ENCODE results near the gene WHRN.

DNA sequence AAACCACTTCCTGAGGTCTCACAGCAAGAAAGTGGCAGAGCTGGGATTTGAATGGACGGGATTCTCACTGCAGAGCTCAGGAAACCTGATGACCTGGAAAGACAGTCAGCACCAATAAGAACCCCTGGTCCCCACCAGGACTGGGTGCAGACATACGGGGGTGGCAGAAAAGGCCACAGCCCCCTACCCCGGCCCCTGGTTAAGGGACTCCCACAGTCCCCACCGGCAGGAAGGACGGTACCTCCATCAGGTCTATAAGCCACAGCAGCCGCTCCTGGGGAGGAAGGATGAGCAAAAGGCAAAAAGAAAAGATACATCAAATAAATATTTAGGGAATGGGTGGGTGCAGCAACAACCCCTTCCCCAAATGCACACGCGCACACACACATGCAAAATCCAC is 85.5 kb downstream of the WHRN start:
- TF ChIP-seq, protein P1, sequence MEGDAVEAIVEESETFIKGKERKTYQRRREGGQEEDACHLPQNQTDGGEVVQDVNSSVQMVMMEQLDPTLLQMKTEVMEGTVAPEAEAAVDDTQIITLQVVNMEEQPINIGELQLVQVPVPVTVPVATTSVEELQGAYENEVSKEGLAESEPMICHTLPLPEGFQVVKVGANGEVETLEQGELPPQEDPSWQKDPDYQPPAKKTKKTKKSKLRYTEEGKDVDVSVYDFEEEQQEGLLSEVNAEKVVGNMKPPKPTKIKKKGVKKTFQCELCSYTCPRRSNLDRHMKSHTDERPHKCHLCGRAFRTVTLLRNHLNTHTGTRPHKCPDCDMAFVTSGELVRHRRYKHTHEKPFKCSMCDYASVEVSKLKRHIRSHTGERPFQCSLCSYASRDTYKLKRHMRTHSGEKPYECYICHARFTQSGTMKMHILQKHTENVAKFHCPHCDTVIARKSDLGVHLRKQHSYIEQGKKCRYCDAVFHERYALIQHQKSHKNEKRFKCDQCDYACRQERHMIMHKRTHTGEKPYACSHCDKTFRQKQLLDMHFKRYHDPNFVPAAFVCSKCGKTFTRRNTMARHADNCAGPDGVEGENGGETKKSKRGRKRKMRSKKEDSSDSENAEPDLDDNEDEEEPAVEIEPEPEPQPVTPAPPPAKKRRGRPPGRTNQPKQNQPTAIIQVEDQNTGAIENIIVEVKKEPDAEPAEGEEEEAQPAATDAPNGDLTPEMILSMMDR (IDR thresholded peaks at IDR 0.05) = no peak
- no peak for TF ChIP-seq EP300 (IDR thresholded peaks at IDR 0.05)
- no peak for TF ChIP-seq POLR2A (IDR thresholded peaks at IDR 0.05)

Measured in tibial nerve (tissue), 4 donors.